DMS53 treated with DMSO at 0.1 percent for 48 hours (cell line): ENCODE results near the gene MARCKSL1.
"Not testable (repeated sequence)": the region's sequence is repeated elsewhere in the genome, so short reads cannot be mapped to it uniquely, and the experiment has no call there.

Experiments used
- DNase-seq: peaks from one replicate; lab custom pipeline; 2025; ENCODE audit not compliant: unreplicated experiment; lab: John Stamatoyannopoulos, UW

The MARCKSL1 gene

GRCh38 chr1:32335790-32336590 is at the start of gene MARCKSL1:
Gene MARCKSL1 (minus strand): TSS chr1:32336233. CDS start chr1:32336033, 200 bp downstream.
- peak; percentile 26 for DNase-seq

GRCh38 chr1:32380057-32380456 is 44.0 kb upstream of the MARCKSL1 start:
- DNase-seq: no peak

GRCh38 chr1:32377541-32378220 is 41.6 kb upstream of the MARCKSL1 start:
- DNase-seq: no peak

- no peak for DNase-seq
Observed at GRCh38 chr1:32376199-32376598, 40.2 kb upstream of the MARCKSL1 start.

- no peak for DNase-seq
Observed at GRCh38 chr1:32373996-32374592, 38.1 kb upstream of the MARCKSL1 start.

- no peak for DNase-seq
Observed at GRCh38 chr1:32372149-32372756, 36.2 kb upstream of the MARCKSL1 start.

- no peak for DNase-seq
Observed at GRCh38 chr1:32367912-32368635, 32.0 kb upstream of the MARCKSL1 start.

GRCh38 chr1:32365445-32365844 is 29.4 kb upstream of the MARCKSL1 start:
- no peak for DNase-seq

GRCh38 chr1:32364836-32365235 is 28.8 kb upstream of the MARCKSL1 start:
- DNase-seq: no peak

GRCh38 chr1:32363713-32364112 is 27.7 kb upstream of the MARCKSL1 start:
- DNase-seq: no peak

GRCh38 chr1:32362474-32363313 is 26.7 kb upstream of the MARCKSL1 start, which contains the start of the genes FAM229A and TSSK3:
Gene FAM229A (minus strand): TSS chr1:32362485. CDS start chr1:32362091, 394 bp downstream.
Gene TSSK3 (plus strand): TSS chr1:32362539. CDS start chr1:32362702, 163 bp downstream.
- no peak for DNase-seq

- peak; percentile 14 for DNase-seq
Observed at GRCh38 chr1:32361674-32362473, 25.8 kb upstream of the MARCKSL1 start.

GRCh38 chr1:32361308-32361673 is 25.3 kb upstream of the MARCKSL1 start:
- no peak for DNase-seq

GRCh38 chr1:32358435-32358834 is 22.4 kb upstream of the MARCKSL1 start:
- DNase-seq: no peak

GRCh38 chr1:32357614-32358013 is 21.6 kb upstream of the MARCKSL1 start:
- DNase-seq: no peak

- no peak for DNase-seq
Observed at GRCh38 chr1:32356478-32356877, 20.4 kb upstream of the MARCKSL1 start.

- DNase-seq: not testable (repeated sequence)
Observed at GRCh38 chr1:32355778-32356177, 19.7 kb upstream of the MARCKSL1 start.

GRCh38 chr1:32353886-32354570 is 18.0 kb upstream of the MARCKSL1 start:
- DNase-seq: no peak
